ENCODE data around the gene CCAR1.

The CCAR1 gene

GRCh38 chr10:68792115-68792514 is 71.1 kb downstream of the CCAR1 start:
- no peak overlapping the region for H3K4me3 ChIP-seq (ENCODE audit: low read length)
- H3K27me3 ChIP-seq (ENCODE audit: control insufficient read depth, low read length), result no peaks in the 10 kb centered on the region
- H3K9me3 ChIP-seq (ENCODE audit: control insufficient read depth, insufficient read depth, low read length), result no peaks in the 10 kb centered on the region
- no peak for TF ChIP-seq EZH2phosphoT487 (IDR thresholded peaks at IDR 0.05; ENCODE audit: borderline replicate concordance, low read length)
- TF ChIP-seq CTCF (IDR thresholded peaks at IDR 0.05; ENCODE audit: low read depth, low read length, poor library complexity, severe bottlenecking), result peak; percentile 26
- no peaks in the 10 kb centered on the region for H3F3A ChIP-seq (ENCODE audit: control insufficient read depth, insufficient read depth)
- H3K79me2 ChIP-seq (ENCODE audit: control insufficient read depth, low read length), result no peaks in the 10 kb centered on the region
- H3K9me2 ChIP-seq (replicated peaks; ENCODE audit: control insufficient read depth, low read length), result no peaks in the 10 kb centered on the region
- no peak overlapping the region for H3K4me2 ChIP-seq (ENCODE audit: low read length)
- no peaks in the 10 kb centered on the region for H3K4me1 ChIP-seq (ENCODE audit: control insufficient read depth, low read length)
- H4K20me1 ChIP-seq (ENCODE audit: control insufficient read depth, insufficient read depth, low read depth, low read length), result no peaks in the 10 kb centered on the region
- H3K27ac ChIP-seq (ENCODE audit: low read depth, low read length), result no peak overlapping the region
- peaks cover 73% of the 10 kb centered on the region for H3K36me3 ChIP-seq (ENCODE audit: control insufficient read depth, low read length)

GRCh38 chr10:68795886-68796532 is 75.0 kb downstream of the CCAR1 start:
- Histone ChIP-seq H3K9me3 (ENCODE audit: control insufficient read depth, insufficient read depth, low read length) (no peaks in the 10 kb centered on the region), H3K4me3 (ENCODE audit: low read length) (no peak overlapping the region), H4K20me1 (ENCODE audit: control insufficient read depth, insufficient read depth, low read depth, low read length) (no peaks in the 10 kb centered on the region), H3F3A (ENCODE audit: control insufficient read depth, insufficient read depth) (0 out of 2 replicates have a peak, but pooled peaks cover 6% of the 10 kb centered on the region), H3K9me2 (replicated peaks; ENCODE audit: control insufficient read depth, low read length) (no peaks in the 10 kb centered on the region), H3K36me3 (ENCODE audit: control insufficient read depth, low read length) (peaks cover 37% of the 10 kb centered on the region), H3K27ac (ENCODE audit: low read depth, low read length) (no peak overlapping the region), H3K4me1 (ENCODE audit: control insufficient read depth, low read length) (no peaks in the 10 kb centered on the region), H3K27me3 (ENCODE audit: control insufficient read depth, low read length) (no peaks in the 10 kb centered on the region), H3K4me2 (ENCODE audit: low read length) (no peak overlapping the region), H3K79me2 (ENCODE audit: control insufficient read depth, low read length) (no peaks in the 10 kb centered on the region)
- no peak for TF ChIP-seq EZH2phosphoT487 (IDR thresholded peaks at IDR 0.05; ENCODE audit: borderline replicate concordance, low read length)
- no peak for TF ChIP-seq CTCF (IDR thresholded peaks at IDR 0.05; ENCODE audit: low read depth, low read length, poor library complexity, severe bottlenecking)

GRCh38 chr10:68796605-68797004 is 75.6 kb downstream of the CCAR1 start:
- no peaks in the 10 kb centered on the region for H3K9me3 ChIP-seq (ENCODE audit: control insufficient read depth, insufficient read depth, low read length)
- no peaks in the 10 kb centered on the region for H3K79me2 ChIP-seq (ENCODE audit: control insufficient read depth, low read length)
- no peak for TF ChIP-seq CTCF (IDR thresholded peaks at IDR 0.05; ENCODE audit: low read depth, low read length, poor library complexity, severe bottlenecking)
- TF ChIP-seq EZH2phosphoT487 (IDR thresholded peaks at IDR 0.05; ENCODE audit: borderline replicate concordance, low read length), result no peak
- no peak overlapping the region for H3K4me3 ChIP-seq (ENCODE audit: low read length)
- no peak overlapping the region for H3K4me2 ChIP-seq (ENCODE audit: low read length)
- H3K9me2 ChIP-seq (replicated peaks; ENCODE audit: control insufficient read depth, low read length), result no peaks in the 10 kb centered on the region
- H3K36me3 ChIP-seq (ENCODE audit: control insufficient read depth, low read length), result peaks cover 32% of the 10 kb centered on the region
- no peaks in the 10 kb centered on the region for H4K20me1 ChIP-seq (ENCODE audit: control insufficient read depth, insufficient read depth, low read depth, low read length)
- H3F3A ChIP-seq (ENCODE audit: control insufficient read depth, insufficient read depth), result 0 out of 2 replicates have a peak, but pooled peaks cover 11% of the 10 kb centered on the region
- H3K27me3 ChIP-seq (ENCODE audit: control insufficient read depth, low read length), result no peaks in the 10 kb centered on the region
- no peak overlapping the region for H3K27ac ChIP-seq (ENCODE audit: low read depth, low read length)
- H3K4me1 ChIP-seq (ENCODE audit: control insufficient read depth, low read length), result no peaks in the 10 kb centered on the region
